Activated T-helper 2 cell treated with anti-CD3 and anti-CD28 coated beads, Interferon-gamma antibody, Interleukin-2, Interleukin-4, amounts not matched to agents 10 μg/mL and 5 μg/mL and 100 μg/mL, durations not matched to agents 14 hours and 24 hours and 36 hours (primary cell): ENCODE results near the gene ZNF865. TPM values are rescaled to one million over a fixed set of nuclear protein-coding genes. Genes with fewer than 3 reads are reported as not detected.

Experiments
- DNase-seq: peaks from one replicate; pipeline ENCODE4 v3.0.0; 2021; ENCODE audit warnings: low spot score
- H3K27ac Mint-ChIP-seq: one replicate; pipeline ENCODE4 v1.8.0; 2021; ENCODE audit warnings: mixed read lengths
- H3K27me3 Mint-ChIP-seq: one replicate; pipeline ENCODE4 v1.8.0; 2021; ENCODE audit warnings: low read depth, mixed read lengths
- H3K36me3 Mint-ChIP-seq: one replicate; pipeline ENCODE4 v1.8.0; 2021; ENCODE audit warnings: low read depth, mixed read lengths
- H3K4me1 Mint-ChIP-seq: one replicate; pipeline ENCODE4 v1.8.0; 2021; ENCODE audit warnings: low read depth, mixed read lengths
- H3K4me3 Mint-ChIP-seq: one replicate; pipeline ENCODE4 v1.8.0; 2021; ENCODE audit warnings: low read depth, mild to moderate bottlenecking, moderate library complexity, mixed read lengths
- H3K9me3 Mint-ChIP-seq: one replicate; pipeline ENCODE4 v1.8.0; 2021; ENCODE audit warnings: mixed read lengths
- intact Hi-C: fragments of 100-400 bp; cut with micrococcal nuclease; formaldehyde crosslinking; loops from one replicate; pipeline ENCODE4 v1.15.1; 2023
- total RNA-seq: library from RNA; stranded (reverse); gene quantifications from 2 replicates; pipeline ENCODE4 v1.2.3, GENCODE V29; 2022

ZNF865 gene
- total RNA-seq, 1 donor from 2014 or later = 13.6 TPM

- peaks cover 23% of the 10 kb centered on the region for H3K36me3 Mint-ChIP-seq
Measured at GRCh38 chr19:55602104-55603001, 3.1 kb upstream of the ZNF865 start.

GRCh38 chr19:55603115-55603514 is 2.3 kb upstream of the ZNF865 start:
- peaks cover 25% of the 10 kb centered on the region for H3K36me3 Mint-ChIP-seq
- H3K27me3 Mint-ChIP-seq = no peaks in the 10 kb centered on the region
- H3K9me3 Mint-ChIP-seq = no peaks in the 10 kb centered on the region
- no peak overlapping the region for H3K27ac Mint-ChIP-seq
- H3K4me3 Mint-ChIP-seq = peak overlapping the region; percentile 27
- intact Hi-C loops = loop anchor here (10.0 kb wide), 1 partner anchor 218 kb away; the partner anchor contains the start of genes RPL28 and TMEM238
- H3K4me1 Mint-ChIP-seq = peaks cover 37% of the 10 kb centered on the region
- DNase-seq = no peak

More at GRCh38 chr19:55602104-55603001, 3.1 kb upstream of the ZNF865 start:
- H3K9me3 Mint-ChIP-seq = no peaks in the 10 kb centered on the region
- H3K4me1 Mint-ChIP-seq = peaks cover 33% of the 10 kb centered on the region
- no peaks in the 10 kb centered on the region for H3K27me3 Mint-ChIP-seq
- no peak overlapping the region for H3K27ac Mint-ChIP-seq
- intact Hi-C loops = loop anchor here (10.0 kb wide), 1 partner anchor 218 kb away; the partner anchor contains the start of genes RPL28 and TMEM238
- peak overlapping the region; percentile 85 for H3K4me3 Mint-ChIP-seq
- DNase-seq = no peak

GRCh38 chr19:55603581-55604292 is 1.7 kb upstream of the ZNF865 start:
- intact Hi-C loops = loop anchor here (2.0 to 10.0 kb wide), 3 partner anchors 17 to 219 kb away; partner anchors contain the start of genes RPL28, TMEM238 and U2AF2
- no peak for DNase-seq
- Mint-ChIP-seq H3K9me3 (no peaks in the 10 kb centered on the region), H3K27me3 (no peaks in the 10 kb centered on the region), H3K4me1 (peaks cover 34% of the 10 kb centered on the region), H3K27ac (no peak overlapping the region), H3K4me3 (peak overlapping the region; percentile 83), H3K36me3 (peaks cover 25% of the 10 kb centered on the region)

- peak; percentile 99 for DNase-seq
- intact Hi-C loops = loop anchor here (1.0 to 10.0 kb wide), 5 partner anchors 18 to 220 kb away; partner anchors contain the start of genes RPL28, TMEM238, U2AF2 and ZNF579
- H3K4me1 Mint-ChIP-seq = peaks cover 34% of the 10 kb centered on the region
- no peaks in the 10 kb centered on the region for H3K27me3 Mint-ChIP-seq
- H3K27ac Mint-ChIP-seq = peak overlapping the region; percentile 93
- H3K4me3 Mint-ChIP-seq = peak overlapping the region; percentile 83
- peaks cover 29% of the 10 kb centered on the region for H3K36me3 Mint-ChIP-seq
- H3K9me3 Mint-ChIP-seq = no peaks in the 10 kb centered on the region
Measured at GRCh38 chr19:55605207-55605636, 225 bp upstream of the ZNF865 start.

- Mint-ChIP-seq H3K27me3 (no peaks in the 10 kb centered on the region), H3K36me3 (peaks cover 29% of the 10 kb centered on the region), H3K27ac (peak overlapping the region; percentile 92), H3K9me3 (no peaks in the 10 kb centered on the region), H3K4me3 (peak overlapping the region; percentile 95), H3K4me1 (peaks cover 28% of the 10 kb centered on the region)
- intact Hi-C loops = loop anchor here (1.0 to 10.0 kb wide), 2 partner anchors 89 to 222 kb away; partner anchors contain the start of genes RPL28 and TMEM238
- DNase-seq = no peak
Measured at GRCh38 chr19:55606471-55606787, 982 bp downstream of the ZNF865 start.

GRCh38 chr19:55606817-55607216 is 1.4 kb downstream of the ZNF865 start:
- intact Hi-C loops = loop anchor here (1.0 to 10.0 kb wide), 2 partner anchors 90 to 222 kb away; partner anchors contain the start of genes RPL28 and TMEM238
- H3K36me3 Mint-ChIP-seq = peaks cover 30% of the 10 kb centered on the region
- H3K27ac Mint-ChIP-seq = peak overlapping the region; percentile 92
- H3K4me3 Mint-ChIP-seq = peak overlapping the region; percentile 95
- peaks cover 25% of the 10 kb centered on the region for H3K4me1 Mint-ChIP-seq
- DNase-seq = no peak
- H3K9me3 Mint-ChIP-seq = no peaks in the 10 kb centered on the region
- H3K27me3 Mint-ChIP-seq = no peaks in the 10 kb centered on the region

GRCh38 chr19:55609326-55609725 is 3.9 kb downstream of the ZNF865 start:
- no peak overlapping the region for H3K4me3 Mint-ChIP-seq
- DNase-seq = no peak
- H3K9me3 Mint-ChIP-seq = no peaks in the 10 kb centered on the region
- no peaks in the 10 kb centered on the region for H3K27me3 Mint-ChIP-seq
- H3K4me1 Mint-ChIP-seq = peaks cover 20% of the 10 kb centered on the region
- no peak overlapping the region for H3K27ac Mint-ChIP-seq
- intact Hi-C loops = loop anchor here (10.0 kb wide), 1 partner anchor 225 kb away; the partner anchor contains the start of genes RPL28 and TMEM238
- H3K36me3 Mint-ChIP-seq = peaks cover 33% of the 10 kb centered on the region

- Mint-ChIP-seq H3K36me3 (peaks cover 34% of the 10 kb centered on the region), H3K9me3 (no peaks in the 10 kb centered on the region), H3K4me3 (no peak overlapping the region), H3K27me3 (no peaks in the 10 kb centered on the region), H3K4me1 (peaks cover 12% of the 10 kb centered on the region), H3K27ac (no peak overlapping the region)
- no peak for DNase-seq
- intact Hi-C loops = no loop called here
Measured at GRCh38 chr19:55611300-55611982, 6.0 kb downstream of the ZNF865 start.

- Mint-ChIP-seq H3K27ac (no peak overlapping the region), H3K4me1 (peaks cover 6% of the 10 kb centered on the region), H3K27me3 (no peaks in the 10 kb centered on the region), H3K4me3 (no peak overlapping the region), H3K9me3 (no peaks in the 10 kb centered on the region), H3K36me3 (peaks cover 35% of the 10 kb centered on the region)
- intact Hi-C loops = no loop called here
- DNase-seq = no peak
Measured at GRCh38 chr19:55611983-55612645, 6.7 kb downstream of the ZNF865 start.

- Mint-ChIP-seq H3K36me3 (peaks cover 34% of the 10 kb centered on the region), H3K27ac (no peak overlapping the region), H3K27me3 (no peaks in the 10 kb centered on the region), H3K4me1 (peaks cover 2% of the 10 kb centered on the region), H3K4me3 (no peak overlapping the region), H3K9me3 (no peaks in the 10 kb centered on the region)
- intact Hi-C loops = no loop called here
- no peak for DNase-seq
Measured at GRCh38 chr19:55613396-55613795, 7.9 kb downstream of the ZNF865 start.

GRCh38 chr19:55613930-55614710 is 8.7 kb downstream of the ZNF865 start:
- Mint-ChIP-seq H3K4me1 (peaks cover 2% of the 10 kb centered on the region), H3K9me3 (no peaks in the 10 kb centered on the region), H3K27me3 (no peaks in the 10 kb centered on the region), H3K36me3 (peaks cover 31% of the 10 kb centered on the region), H3K27ac (no peak overlapping the region), H3K4me3 (no peak overlapping the region)
- no peak for DNase-seq
- intact Hi-C loops = no loop called here
